Measurements from ENCODE around the gene ANKRD42.

DNA sequence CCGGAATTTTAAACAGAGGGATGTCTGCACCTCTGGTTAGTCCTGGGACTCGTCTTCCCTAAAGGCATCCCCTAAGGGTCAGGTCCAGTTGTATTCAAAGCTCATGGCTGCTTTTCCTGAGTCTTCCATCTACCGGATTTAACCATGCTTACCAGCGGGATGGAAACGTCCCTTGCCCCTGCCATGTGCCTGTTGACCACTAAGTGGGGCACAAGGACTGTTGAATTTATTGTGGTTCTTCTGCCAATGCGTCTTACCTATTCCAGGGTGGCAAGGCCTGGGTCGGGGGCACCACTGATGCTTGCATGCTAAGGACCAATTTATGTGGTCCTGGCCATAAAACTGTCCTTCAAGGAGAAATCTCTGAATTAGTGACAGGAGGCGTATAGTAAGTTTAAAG is 25.6 kb downstream of the ANKRD42 start:
- TF ChIP-seq, protein P1, sequence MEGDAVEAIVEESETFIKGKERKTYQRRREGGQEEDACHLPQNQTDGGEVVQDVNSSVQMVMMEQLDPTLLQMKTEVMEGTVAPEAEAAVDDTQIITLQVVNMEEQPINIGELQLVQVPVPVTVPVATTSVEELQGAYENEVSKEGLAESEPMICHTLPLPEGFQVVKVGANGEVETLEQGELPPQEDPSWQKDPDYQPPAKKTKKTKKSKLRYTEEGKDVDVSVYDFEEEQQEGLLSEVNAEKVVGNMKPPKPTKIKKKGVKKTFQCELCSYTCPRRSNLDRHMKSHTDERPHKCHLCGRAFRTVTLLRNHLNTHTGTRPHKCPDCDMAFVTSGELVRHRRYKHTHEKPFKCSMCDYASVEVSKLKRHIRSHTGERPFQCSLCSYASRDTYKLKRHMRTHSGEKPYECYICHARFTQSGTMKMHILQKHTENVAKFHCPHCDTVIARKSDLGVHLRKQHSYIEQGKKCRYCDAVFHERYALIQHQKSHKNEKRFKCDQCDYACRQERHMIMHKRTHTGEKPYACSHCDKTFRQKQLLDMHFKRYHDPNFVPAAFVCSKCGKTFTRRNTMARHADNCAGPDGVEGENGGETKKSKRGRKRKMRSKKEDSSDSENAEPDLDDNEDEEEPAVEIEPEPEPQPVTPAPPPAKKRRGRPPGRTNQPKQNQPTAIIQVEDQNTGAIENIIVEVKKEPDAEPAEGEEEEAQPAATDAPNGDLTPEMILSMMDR (IDR thresholded peaks at IDR 0.05): no peak
- TF ChIP-seq POLR2A (IDR thresholded peaks at IDR 0.05) (no peak), EP300 (IDR thresholded peaks at IDR 0.05; ENCODE audit: low read depth) (no peak)

All from transverse colon (tissue), 3 donors.